C4-2B (cell line): ENCODE results near the gene ITGAV.

ENCODE experiments used
- ZFX ChIP-seq: fragments of 450-650 bp; IDR thresholded peaks from 2 replicates; pipeline ENCODE4 v1.6.1; 2017
- TF ChIP-seq, protein P1 (sequence below): fragments of 450-650 bp; conservative IDR thresholded peaks from 2 replicates; pipeline ENCODE4 v1.5.1; 2017; ENCODE audit warnings: mild to moderate bottlenecking

- TF ChIP-seq, protein P1, sequence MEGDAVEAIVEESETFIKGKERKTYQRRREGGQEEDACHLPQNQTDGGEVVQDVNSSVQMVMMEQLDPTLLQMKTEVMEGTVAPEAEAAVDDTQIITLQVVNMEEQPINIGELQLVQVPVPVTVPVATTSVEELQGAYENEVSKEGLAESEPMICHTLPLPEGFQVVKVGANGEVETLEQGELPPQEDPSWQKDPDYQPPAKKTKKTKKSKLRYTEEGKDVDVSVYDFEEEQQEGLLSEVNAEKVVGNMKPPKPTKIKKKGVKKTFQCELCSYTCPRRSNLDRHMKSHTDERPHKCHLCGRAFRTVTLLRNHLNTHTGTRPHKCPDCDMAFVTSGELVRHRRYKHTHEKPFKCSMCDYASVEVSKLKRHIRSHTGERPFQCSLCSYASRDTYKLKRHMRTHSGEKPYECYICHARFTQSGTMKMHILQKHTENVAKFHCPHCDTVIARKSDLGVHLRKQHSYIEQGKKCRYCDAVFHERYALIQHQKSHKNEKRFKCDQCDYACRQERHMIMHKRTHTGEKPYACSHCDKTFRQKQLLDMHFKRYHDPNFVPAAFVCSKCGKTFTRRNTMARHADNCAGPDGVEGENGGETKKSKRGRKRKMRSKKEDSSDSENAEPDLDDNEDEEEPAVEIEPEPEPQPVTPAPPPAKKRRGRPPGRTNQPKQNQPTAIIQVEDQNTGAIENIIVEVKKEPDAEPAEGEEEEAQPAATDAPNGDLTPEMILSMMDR = no peak
- TF ChIP-seq ZFX = no peak
Observed at GRCh38 chr2:186546846-186547245, 43.0 kb upstream of the ITGAV start.
